ENCODE results near the gene MXRA8. TPM values are rescaled to one million over a fixed set of nuclear protein-coding genes. Genes with fewer than 3 reads are reported as not detected.
A peak's percentile ranks its signal among the peaks of the same experiment; 100 is the strongest.

The MXRA8 gene
- total RNA-seq, 4 donors from 2014 or later: 18.6 to 43.5 (median 21.9) TPM

DNA sequence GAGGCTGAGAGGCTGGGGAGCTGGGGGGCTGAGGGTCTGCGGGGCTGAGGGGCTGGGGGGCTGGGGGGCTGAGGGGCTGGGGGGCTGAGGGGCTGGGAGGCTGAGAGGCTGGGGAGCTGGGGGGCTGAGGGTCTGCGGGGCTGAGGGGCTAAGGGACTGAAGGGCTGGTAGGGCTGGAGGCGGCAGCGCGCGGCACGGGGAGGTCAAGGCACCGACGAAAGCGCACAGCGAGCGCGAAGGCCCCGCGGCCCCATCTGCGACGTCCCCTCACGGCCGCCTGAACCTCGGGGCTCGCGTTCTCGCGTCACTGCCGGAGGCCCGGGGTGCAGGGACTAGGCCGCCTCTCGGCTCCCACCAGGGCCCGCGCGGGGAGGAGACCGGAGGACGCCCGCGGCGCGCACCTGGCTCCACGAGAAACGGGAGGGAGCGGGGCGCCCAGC, 34.3 kb downstream of the MXRA8 start:
- Histone ChIP-seq H3K4me1 (peaks cover 55% of the 10 kb centered on the region), H3K9me3 (no peaks in the 10 kb centered on the region), H3K27me3 (no peaks in the 10 kb centered on the region), H3K36me3 (peaks cover 34% of the 10 kb centered on the region), H3K4me3 (peak overlapping the region; percentile 90), H3K27ac (peak overlapping the region; percentile 89)
- 0% methylated on average over 10 of the region's 41 CpGs for WGBS
- DNase-seq (ENCODE audit: low spot score in 2 of 2): no peak
- TF ChIP-seq, protein P1, sequence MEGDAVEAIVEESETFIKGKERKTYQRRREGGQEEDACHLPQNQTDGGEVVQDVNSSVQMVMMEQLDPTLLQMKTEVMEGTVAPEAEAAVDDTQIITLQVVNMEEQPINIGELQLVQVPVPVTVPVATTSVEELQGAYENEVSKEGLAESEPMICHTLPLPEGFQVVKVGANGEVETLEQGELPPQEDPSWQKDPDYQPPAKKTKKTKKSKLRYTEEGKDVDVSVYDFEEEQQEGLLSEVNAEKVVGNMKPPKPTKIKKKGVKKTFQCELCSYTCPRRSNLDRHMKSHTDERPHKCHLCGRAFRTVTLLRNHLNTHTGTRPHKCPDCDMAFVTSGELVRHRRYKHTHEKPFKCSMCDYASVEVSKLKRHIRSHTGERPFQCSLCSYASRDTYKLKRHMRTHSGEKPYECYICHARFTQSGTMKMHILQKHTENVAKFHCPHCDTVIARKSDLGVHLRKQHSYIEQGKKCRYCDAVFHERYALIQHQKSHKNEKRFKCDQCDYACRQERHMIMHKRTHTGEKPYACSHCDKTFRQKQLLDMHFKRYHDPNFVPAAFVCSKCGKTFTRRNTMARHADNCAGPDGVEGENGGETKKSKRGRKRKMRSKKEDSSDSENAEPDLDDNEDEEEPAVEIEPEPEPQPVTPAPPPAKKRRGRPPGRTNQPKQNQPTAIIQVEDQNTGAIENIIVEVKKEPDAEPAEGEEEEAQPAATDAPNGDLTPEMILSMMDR (IDR thresholded peaks at IDR 0.05): no peak
- TF ChIP-seq EP300 (IDR thresholded peaks at IDR 0.05) (no peak), POLR2A (IDR thresholded peaks at IDR 0.05) (no peak), POLR2AphosphoS5 (IDR thresholded peaks at IDR 0.05) (no peak)

DNA sequence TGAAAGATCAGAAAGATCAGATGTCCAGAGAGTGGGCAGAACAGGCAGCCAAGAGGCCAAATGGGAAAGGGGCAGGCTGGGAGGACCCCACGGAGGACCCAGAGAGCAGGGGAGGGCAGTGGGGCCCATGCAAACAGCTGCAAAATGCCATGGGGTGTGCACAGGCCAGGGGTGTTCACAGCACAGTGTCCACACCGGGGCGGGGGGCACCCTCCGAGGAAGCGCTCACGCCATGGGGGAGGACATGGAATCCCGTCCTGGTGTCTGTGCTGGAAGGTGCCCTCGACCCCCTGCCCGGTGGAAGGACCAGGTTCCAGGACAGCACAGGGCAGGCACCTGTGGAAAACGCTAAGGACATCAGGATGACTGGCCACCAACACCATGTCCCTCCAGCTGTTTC, 35.4 kb downstream of the MXRA8 start:
- no peak for DNase-seq (ENCODE audit: low spot score in 2 of 2)
- 81% methylated on average over 10 of the region's 10 CpGs for WGBS
- H3K36me3 ChIP-seq: peaks cover 34% of the 10 kb centered on the region
- peaks cover 66% of the 10 kb centered on the region for H3K4me1 ChIP-seq
- H3K27ac ChIP-seq: no peak overlapping the region
- no peaks in the 10 kb centered on the region for H3K9me3 ChIP-seq
- TF ChIP-seq EP300 (IDR thresholded peaks at IDR 0.05) (no peak), POLR2A (IDR thresholded peaks at IDR 0.05) (no peak), POLR2AphosphoS5 (IDR thresholded peaks at IDR 0.05) (no peak)
- TF ChIP-seq, protein P1 (IDR thresholded peaks at IDR 0.05): no peak
- no peaks in the 10 kb centered on the region for H3K27me3 ChIP-seq
- no peak overlapping the region for H3K4me3 ChIP-seq

DNA sequence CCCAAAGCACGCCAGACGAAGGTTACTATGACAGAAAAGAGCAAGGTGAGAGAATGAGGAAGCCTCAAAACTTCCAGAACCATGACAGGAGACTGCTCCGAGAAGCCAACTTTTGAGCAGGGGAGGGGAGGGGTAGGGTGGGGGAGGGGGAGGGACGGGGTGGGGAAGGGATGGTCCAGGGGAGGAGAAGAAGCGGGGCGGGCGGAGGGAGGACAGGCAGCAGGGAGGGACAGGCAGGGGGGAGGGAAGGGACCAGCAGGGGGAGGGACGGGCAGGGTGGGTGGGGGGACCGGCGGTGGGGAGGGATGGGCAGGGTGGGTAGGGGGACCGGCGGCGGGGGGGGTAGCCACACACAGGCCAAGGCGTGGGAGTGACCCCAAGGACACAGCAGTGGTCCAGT, 35.9 kb downstream of the MXRA8 start:
- no peak for TF ChIP-seq POLR2AphosphoS5 (IDR thresholded peaks at IDR 0.05)
- TF ChIP-seq, protein P1 (IDR thresholded peaks at IDR 0.05): no peak
- no peak for TF ChIP-seq POLR2A (IDR thresholded peaks at IDR 0.05)
- TF ChIP-seq EP300 (IDR thresholded peaks at IDR 0.05): no peak
- no peak overlapping the region for H3K27ac ChIP-seq
- no peak overlapping the region for H3K4me3 ChIP-seq
- H3K27me3 ChIP-seq: no peaks in the 10 kb centered on the region
- peaks cover 71% of the 10 kb centered on the region for H3K4me1 ChIP-seq
- WGBS: 89% methylated on average over 10 of the region's 14 CpGs
- no peak for DNase-seq (ENCODE audit: low spot score in 2 of 2)
- H3K36me3 ChIP-seq: peaks cover 28% of the 10 kb centered on the region
- no peaks in the 10 kb centered on the region for H3K9me3 ChIP-seq

DNA sequence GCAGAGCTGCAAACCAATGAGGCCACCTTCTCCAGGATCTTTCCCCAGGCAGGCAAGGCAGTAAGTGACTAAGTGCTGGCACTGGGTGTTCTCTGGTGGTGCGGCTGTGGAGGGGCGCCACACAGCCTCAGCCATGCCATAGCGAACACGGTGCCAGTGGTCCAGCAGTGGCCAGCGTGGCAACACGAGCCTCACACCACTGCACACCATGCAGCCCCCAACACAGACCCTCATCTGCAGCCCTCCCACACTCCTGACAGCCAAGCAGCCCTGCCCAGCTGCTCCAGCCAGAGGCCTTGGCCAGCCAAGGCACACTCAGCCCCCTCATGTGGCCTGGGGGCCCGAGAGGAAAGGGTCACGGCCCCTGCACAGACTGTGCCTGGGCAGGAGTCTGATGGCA, 36.9 kb downstream of the MXRA8 start:
- Histone ChIP-seq H3K4me3 (no peak overlapping the region), H3K27ac (no peak overlapping the region), H3K27me3 (no peaks in the 10 kb centered on the region), H3K36me3 (peaks cover 24% of the 10 kb centered on the region), H3K4me1 (peaks cover 75% of the 10 kb centered on the region), H3K9me3 (no peaks in the 10 kb centered on the region)
- no peak for DNase-seq (ENCODE audit: low spot score in 2 of 2)
- no CpG with 5 or more reads among the region's 8 CpGs for WGBS
- TF ChIP-seq EP300 (IDR thresholded peaks at IDR 0.05): no peak
- TF ChIP-seq POLR2AphosphoS5 (IDR thresholded peaks at IDR 0.05): no peak

DNA sequence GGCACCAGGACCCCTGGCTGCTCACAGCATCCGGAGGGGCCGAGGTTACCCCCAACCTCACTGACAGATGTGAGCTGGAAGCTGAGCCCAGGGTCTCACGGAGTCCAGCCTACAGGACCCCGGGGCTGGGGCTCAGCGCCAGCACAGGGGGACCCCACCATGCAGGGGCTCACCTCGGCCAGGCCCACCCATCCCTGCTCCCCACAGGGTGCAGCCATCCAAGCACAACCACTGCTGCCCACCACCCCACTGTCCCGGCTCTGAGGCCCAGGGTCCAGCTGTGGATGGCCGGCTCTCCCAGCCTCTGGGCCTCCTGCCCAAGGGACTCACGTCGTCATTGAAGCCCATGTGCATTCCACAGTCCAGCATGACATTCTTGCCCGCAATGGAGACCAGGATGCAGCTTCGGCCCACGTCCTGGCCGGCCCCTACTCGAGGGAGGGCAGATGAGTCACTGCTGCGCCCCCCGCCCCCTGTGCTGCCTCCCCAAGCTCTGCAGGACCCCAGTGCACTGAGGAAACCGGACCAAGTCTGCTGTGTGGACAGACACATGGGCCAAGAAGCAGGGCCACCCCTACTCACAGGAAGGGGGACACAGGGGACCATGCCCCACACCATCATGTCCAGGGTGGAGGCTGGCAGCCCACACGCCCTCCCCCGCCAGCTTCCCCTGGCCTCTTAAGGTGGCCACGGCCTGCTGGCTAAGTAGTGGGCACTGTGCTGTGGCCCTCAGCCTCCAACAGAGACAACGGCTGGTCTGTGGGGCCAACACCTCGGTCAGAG, 37.5 kb downstream of the MXRA8 start:
- Histone ChIP-seq H3K27me3 (no peaks in the 10 kb centered on the region), H3K36me3 (peaks cover 24% of the 10 kb centered on the region), H3K27ac (no peak overlapping the region), H3K4me3 (no peak overlapping the region), H3K9me3 (no peaks in the 10 kb centered on the region), H3K4me1 (peaks cover 68% of the 10 kb centered on the region)
- TF ChIP-seq, protein P1 (IDR thresholded peaks at IDR 0.05): no peak
- TF ChIP-seq POLR2A (IDR thresholded peaks at IDR 0.05) (no peak), POLR2AphosphoS5 (IDR thresholded peaks at IDR 0.05) (no peak), EP300 (IDR thresholded peaks at IDR 0.05) (no peak)
- DNase-seq (ENCODE audit: low spot score in 2 of 2): no peak
- no CpG with 5 or more reads among the region's 23 CpGs for WGBS
